ENCODE measurements around the gene TH.

DNA sequence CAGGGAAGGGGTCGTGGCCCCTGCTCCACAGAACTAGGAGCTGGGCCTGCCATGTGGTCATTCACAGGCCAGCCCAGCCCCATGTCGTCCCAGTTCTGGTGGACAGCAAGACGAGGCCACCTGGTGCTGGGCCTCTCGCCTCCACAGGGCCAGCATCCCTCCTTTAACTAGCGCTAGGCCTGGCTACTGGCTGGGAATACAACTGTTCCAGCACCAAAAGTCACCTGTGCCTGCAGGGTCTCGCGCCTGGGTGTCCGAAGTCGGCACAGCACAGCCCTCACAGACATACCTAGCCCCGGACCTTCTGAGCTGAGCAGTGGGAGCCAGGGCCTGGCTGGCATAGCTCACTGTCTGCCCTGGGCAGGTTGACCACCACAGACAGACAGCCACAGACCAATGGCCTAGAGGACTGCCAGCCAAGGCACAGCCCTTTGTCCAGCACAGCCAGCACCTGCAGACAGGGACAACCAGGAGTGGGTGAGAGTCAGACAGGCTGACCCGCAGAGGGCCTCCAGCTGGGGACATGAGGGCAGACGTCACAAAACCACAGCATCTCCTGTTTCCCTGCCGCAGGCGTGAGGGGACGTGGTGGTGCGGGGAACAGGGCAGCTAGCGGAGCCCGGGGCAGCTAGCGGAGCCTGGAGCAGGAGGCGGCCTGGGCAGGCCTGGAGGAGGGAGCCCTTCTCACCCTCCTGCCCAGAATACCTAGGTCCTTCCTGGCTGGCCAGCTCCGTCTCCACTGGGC is 27.2 kb upstream of the TH start:
- TF ChIP-seq, protein P1, sequence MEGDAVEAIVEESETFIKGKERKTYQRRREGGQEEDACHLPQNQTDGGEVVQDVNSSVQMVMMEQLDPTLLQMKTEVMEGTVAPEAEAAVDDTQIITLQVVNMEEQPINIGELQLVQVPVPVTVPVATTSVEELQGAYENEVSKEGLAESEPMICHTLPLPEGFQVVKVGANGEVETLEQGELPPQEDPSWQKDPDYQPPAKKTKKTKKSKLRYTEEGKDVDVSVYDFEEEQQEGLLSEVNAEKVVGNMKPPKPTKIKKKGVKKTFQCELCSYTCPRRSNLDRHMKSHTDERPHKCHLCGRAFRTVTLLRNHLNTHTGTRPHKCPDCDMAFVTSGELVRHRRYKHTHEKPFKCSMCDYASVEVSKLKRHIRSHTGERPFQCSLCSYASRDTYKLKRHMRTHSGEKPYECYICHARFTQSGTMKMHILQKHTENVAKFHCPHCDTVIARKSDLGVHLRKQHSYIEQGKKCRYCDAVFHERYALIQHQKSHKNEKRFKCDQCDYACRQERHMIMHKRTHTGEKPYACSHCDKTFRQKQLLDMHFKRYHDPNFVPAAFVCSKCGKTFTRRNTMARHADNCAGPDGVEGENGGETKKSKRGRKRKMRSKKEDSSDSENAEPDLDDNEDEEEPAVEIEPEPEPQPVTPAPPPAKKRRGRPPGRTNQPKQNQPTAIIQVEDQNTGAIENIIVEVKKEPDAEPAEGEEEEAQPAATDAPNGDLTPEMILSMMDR (conservative IDR thresholded peaks at IDR 0.05; ENCODE audit: low read length): no peak
- no peak for TF ChIP-seq EZH2phosphoT487 (IDR thresholded peaks at IDR 0.05; ENCODE audit: borderline replicate concordance, low read depth, low read length)

Data from OCI-LY7 (cell line).